ENCODE results near the gene BTBD7.

Gene BTBD7

GRCh38 chr14:93199031-93199430 lies 133.8 kb downstream of the BTBD7 start:
- DNase-seq: no peak

DNA sequence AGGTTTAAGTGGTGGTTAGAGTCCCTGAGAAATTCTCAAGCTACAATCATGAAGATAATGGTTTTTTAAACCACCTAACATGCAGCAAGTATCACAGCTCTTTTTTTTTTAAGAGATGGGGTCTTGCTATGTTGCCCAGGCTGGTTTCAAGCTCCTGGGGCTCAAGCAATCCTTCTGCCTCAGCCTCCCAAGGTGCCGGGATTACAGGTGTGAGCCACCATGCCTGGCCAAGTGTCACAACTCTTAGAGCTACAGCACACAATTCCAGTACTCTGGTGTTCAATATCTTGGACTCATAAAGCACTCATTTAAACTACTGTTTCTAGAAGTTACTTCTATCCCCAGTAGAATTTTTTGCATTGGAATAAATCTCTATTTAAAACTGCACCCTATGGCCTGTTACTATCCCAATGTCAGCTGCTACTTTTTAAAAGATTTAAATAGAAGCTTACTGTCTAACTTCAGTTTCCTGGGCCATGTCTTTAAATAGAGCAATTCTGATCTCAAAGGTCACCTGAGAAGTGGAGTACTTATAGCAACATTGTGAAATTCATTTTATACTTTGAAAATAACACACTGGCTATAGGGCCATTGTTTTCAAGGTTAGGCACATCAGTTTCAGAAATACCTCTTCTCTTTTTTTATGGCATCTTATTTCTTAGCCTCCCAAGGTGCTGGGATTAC lies 137.4 kb downstream of the BTBD7 start:
- no peak for DNase-seq
